Colonic mucosa (tissue), 4 donors: ENCODE data around the gene RHOBTB1. TPM values are rescaled to one million over a fixed set of nuclear protein-coding genes. Genes with fewer than 3 reads are reported as not detected.

Experiments
- DNase-seq: peaks from one replicate; pipeline ENCODE4 v3.0.0-alpha.2; 2020
- H3K27ac ChIP-seq: fragments of 200-600 bp; one replicate; pipeline ENCODE4 v1.8.0; 2021
- H3K27me3 ChIP-seq: fragments of 200-600 bp; one replicate; pipeline ENCODE4 v1.8.0; 2021
- H3K36me3 ChIP-seq: fragments of 200-600 bp; one replicate; pipeline ENCODE4 v1.8.0; 2021
- H3K4me1 ChIP-seq: fragments of 200-600 bp; one replicate; pipeline ENCODE4 v1.8.0; 2021; ENCODE audit warnings: mild to moderate bottlenecking
- H3K4me3 ChIP-seq: fragments of 200-600 bp; one replicate; pipeline ENCODE4 v1.8.0; 2021
- H3K9ac ChIP-seq, 2 donors: one replicate each; pipeline ENCODE4 v1.7.0; 2013; ENCODE audit warnings: control low read depth in 2 of 2, low read depth in 2 of 2, low read length in 2 of 2
- H3K9me3 ChIP-seq: fragments of 200-600 bp; one replicate; pipeline ENCODE4 v1.8.0; 2021
- CTCF ChIP-seq: fragments of 200-600 bp; IDR thresholded peaks from one replicate; pipeline ENCODE4 v1.8.0; 2022; ENCODE audit warnings: antibody characterized with exemption, mild to moderate bottlenecking
- intact Hi-C: fragments of 100-400 bp; cut with DNase I; formaldehyde crosslinking; loops from one replicate; pipeline ENCODE4 v1.14.1; 2022
- total RNA-seq, 2 donors: library from RNA; stranded (reverse); fragmentation: NEBNext Ultra II Directional in 1 of 2; extraction: Animal tissue kit (Norgen Biotek cat#: 25700) in 1 of 2; gene quantifications; one replicate each; pipeline ENCODE4 v1.2.1, GENCODE V29; 2021
- donor health status: healthy.
- donor health status: DM: no; HTN: no; CAD: no.
- donor health status: DM: no; HTN: no; CAD: no.

Gene RHOBTB1
- total RNA-seq, 2 donors from 2014 or later, result 2.5 to 4.9 TPM

GRCh38 chr10:60957667-60958221 lies 13.8 kb upstream of the RHOBTB1 start:
- no peaks in the 10 kb centered on the region for H3K36me3 ChIP-seq
- intact Hi-C loops, result no loop called here
- H3K9ac ChIP-seq, result no peak overlapping the region
- H3K27ac ChIP-seq, result no peak overlapping the region
- H3K27me3 ChIP-seq, result no peaks in the 10 kb centered on the region
- no peaks in the 10 kb centered on the region for H3K9me3 ChIP-seq
- TF ChIP-seq CTCF, result no peak
- no peak for DNase-seq
- no peaks in the 10 kb centered on the region for H3K4me1 ChIP-seq
- H3K4me3 ChIP-seq, result no peak overlapping the region

- Histone ChIP-seq H3K27me3 (no peaks in the 10 kb centered on the region), H3K27ac (no peak overlapping the region), H3K4me1 (peaks cover 4% of the 10 kb centered on the region), H3K4me3 (no peak overlapping the region), H3K9ac (no peak overlapping the region), H3K36me3 (no peaks in the 10 kb centered on the region), H3K9me3 (no peaks in the 10 kb centered on the region)
- TF ChIP-seq CTCF, result no peak
- no peak for DNase-seq
- intact Hi-C loops, result no loop called here
These were observed 12.0 kb upstream of the RHOBTB1 start for GRCh38 chr10:60955957-60956425.

- Histone ChIP-seq H3K9me3 (no peaks in the 10 kb centered on the region), H3K36me3 (no peaks in the 10 kb centered on the region), H3K27me3 (no peaks in the 10 kb centered on the region), H3K9ac (no peak overlapping the region), H3K4me3 (no peak overlapping the region), H3K4me1 (peaks cover 4% of the 10 kb centered on the region), H3K27ac (no peak overlapping the region)
- intact Hi-C loops, result no loop called here
- DNase-seq, result no peak
- no peak for TF ChIP-seq CTCF
These were observed 11.3 kb upstream of the RHOBTB1 start for GRCh38 chr10:60955316-60955715.

GRCh38 chr10:60954035-60954434 lies 10.1 kb upstream of the RHOBTB1 start:
- Histone ChIP-seq H3K27ac (no peak overlapping the region), H3K4me1 (peaks cover 4% of the 10 kb centered on the region), H3K27me3 (no peaks in the 10 kb centered on the region), H3K36me3 (no peaks in the 10 kb centered on the region), H3K9me3 (no peaks in the 10 kb centered on the region), H3K9ac (no peak overlapping the region), H3K4me3 (no peak overlapping the region)
- no peak for TF ChIP-seq CTCF
- no peak for DNase-seq
- intact Hi-C loops, result no loop called here

GRCh38 chr10:60953420-60953819 lies 9.4 kb upstream of the RHOBTB1 start:
- Histone ChIP-seq H3K27me3 (no peaks in the 10 kb centered on the region), H3K4me3 (no peak overlapping the region), H3K9me3 (no peaks in the 10 kb centered on the region), H3K4me1 (peaks cover 4% of the 10 kb centered on the region), H3K36me3 (no peaks in the 10 kb centered on the region), H3K9ac (no peak overlapping the region), H3K27ac (peak overlapping the region; percentile 42)
- intact Hi-C loops, result no loop called here
- TF ChIP-seq CTCF, result no peak
- no peak for DNase-seq
